Measurements from ENCODE around the gene PLEKHG1. TPM values are rescaled to one million over a fixed set of nuclear protein-coding genes. Genes with fewer than 3 reads are reported as not detected.

Gene PLEKHG1
- polyA plus RNA-seq, 2 donors: 5.7 to 8.1 TPM

- H3K4me3 ChIP-seq (ENCODE audit: low read depth in 1 of 2, low read length in 2 of 2): no peak overlapping the region
- H3K9me3 ChIP-seq (ENCODE audit: control insufficient read depth in 2 of 2, insufficient read depth in 1 of 2, low read depth in 1 of 2, low read length in 1 of 2): no peaks in the 10 kb centered on the region
- no peaks in the 10 kb centered on the region for H3K27me3 ChIP-seq (ENCODE audit: control insufficient read depth in 1 of 2, insufficient read depth in 2 of 2, low read length in 2 of 2)
- H3K36me3 ChIP-seq (ENCODE audit: control insufficient read depth in 2 of 2, insufficient read depth in 2 of 2, low read length in 1 of 2): no peaks in the 10 kb centered on the region
- peaks cover 0 to 3% of the 10 kb centered on the region in 2 donors for H3K4me1 ChIP-seq (ENCODE audit: control insufficient read depth in 2 of 2, insufficient read depth in 2 of 2, low read length in 1 of 2)
- H3K27ac ChIP-seq (ENCODE audit: low read depth in 2 of 2, low read length in 1 of 2): no peak overlapping the region
- 57 to 72% methylated on average over 4 of the region's 4 CpGs for WGBS, 2 donors
Measured at GRCh38 chr6:150634176-150634963, 34.7 kb downstream of the PLEKHG1 start.

GRCh38 chr6:150634964-150635292, 35.2 kb downstream of the PLEKHG1 start:
- WGBS, 2 donors: 40 to 57% methylated on average over 1 of the region's 1 CpG
- Histone ChIP-seq H3K27ac (ENCODE audit: low read depth in 2 of 2, low read length in 1 of 2) (no peak overlapping the region), H3K9me3 (ENCODE audit: control insufficient read depth in 2 of 2, insufficient read depth in 1 of 2, low read depth in 1 of 2, low read length in 1 of 2) (no peaks in the 10 kb centered on the region), H3K4me3 (ENCODE audit: low read depth in 1 of 2, low read length in 2 of 2) (no peak overlapping the region), H3K36me3 (ENCODE audit: control insufficient read depth in 2 of 2, insufficient read depth in 2 of 2, low read length in 1 of 2) (no peaks in the 10 kb centered on the region), H3K27me3 (ENCODE audit: control insufficient read depth in 1 of 2, insufficient read depth in 2 of 2, low read length in 2 of 2) (no peaks in the 10 kb centered on the region), H3K4me1 (ENCODE audit: control insufficient read depth in 2 of 2, insufficient read depth in 2 of 2, low read length in 1 of 2) (peaks cover 0 to 3% of the 10 kb centered on the region in 2 donors)

- Histone ChIP-seq H3K36me3 (ENCODE audit: control insufficient read depth in 2 of 2, insufficient read depth in 2 of 2, low read length in 1 of 2) (no peaks in the 10 kb centered on the region), H3K4me3 (ENCODE audit: low read depth in 1 of 2, low read length in 2 of 2) (no peak overlapping the region), H3K27me3 (ENCODE audit: control insufficient read depth in 1 of 2, insufficient read depth in 2 of 2, low read length in 2 of 2) (no peaks in the 10 kb centered on the region), H3K9me3 (ENCODE audit: control insufficient read depth in 2 of 2, insufficient read depth in 1 of 2, low read depth in 1 of 2, low read length in 1 of 2) (no peaks in the 10 kb centered on the region), H3K27ac (ENCODE audit: low read depth in 2 of 2, low read length in 1 of 2) (no peak overlapping the region), H3K4me1 (ENCODE audit: control insufficient read depth in 2 of 2, insufficient read depth in 2 of 2, low read length in 1 of 2) (peaks cover 0 to 3% of the 10 kb centered on the region in 2 donors)
- 71% methylated on average over 3 of the region's 3 CpGs for WGBS, 2 donors
Measured at GRCh38 chr6:150635906-150636514, 36.3 kb downstream of the PLEKHG1 start.

- no peak overlapping the region for H3K4me3 ChIP-seq (ENCODE audit: low read depth in 1 of 2, low read length in 2 of 2)
- no peaks in the 10 kb centered on the region for H3K27me3 ChIP-seq (ENCODE audit: control insufficient read depth in 1 of 2, insufficient read depth in 2 of 2, low read length in 2 of 2)
- no peaks in the 10 kb centered on the region for H3K9me3 ChIP-seq (ENCODE audit: control insufficient read depth in 2 of 2, insufficient read depth in 1 of 2, low read depth in 1 of 2, low read length in 1 of 2)
- H3K36me3 ChIP-seq (ENCODE audit: control insufficient read depth in 2 of 2, insufficient read depth in 2 of 2, low read length in 1 of 2): no peaks in the 10 kb centered on the region
- 70 to 85% methylated on average over 1 of the region's 1 CpG for WGBS, 2 donors
- peaks cover 0 to 3% of the 10 kb centered on the region in 2 donors for H3K4me1 ChIP-seq (ENCODE audit: control insufficient read depth in 2 of 2, insufficient read depth in 2 of 2, low read length in 1 of 2)
- no peak overlapping the region for H3K27ac ChIP-seq (ENCODE audit: low read depth in 2 of 2, low read length in 1 of 2)
Measured at GRCh38 chr6:150636808-150637207, 37.1 kb downstream of the PLEKHG1 start.

- Histone ChIP-seq H3K36me3 (ENCODE audit: control insufficient read depth in 2 of 2, insufficient read depth in 2 of 2, low read length in 1 of 2) (no peaks in the 10 kb centered on the region), H3K27ac (ENCODE audit: low read depth in 2 of 2, low read length in 1 of 2) (no peak overlapping the region), H3K27me3 (ENCODE audit: control insufficient read depth in 1 of 2, insufficient read depth in 2 of 2, low read length in 2 of 2) (no peaks in the 10 kb centered on the region), H3K4me1 (ENCODE audit: control insufficient read depth in 2 of 2, insufficient read depth in 2 of 2, low read length in 1 of 2) (peaks cover 0 to 2% of the 10 kb centered on the region in 2 donors), H3K4me3 (ENCODE audit: low read depth in 1 of 2, low read length in 2 of 2) (no peak overlapping the region), H3K9me3 (ENCODE audit: control insufficient read depth in 2 of 2, insufficient read depth in 1 of 2, low read depth in 1 of 2, low read length in 1 of 2) (no peaks in the 10 kb centered on the region)
- 93 to 95% methylated on average over 1 of the region's 1 CpG for WGBS, 2 donors
Measured at GRCh38 chr6:150637266-150637665, 37.6 kb downstream of the PLEKHG1 start.

DNA sequence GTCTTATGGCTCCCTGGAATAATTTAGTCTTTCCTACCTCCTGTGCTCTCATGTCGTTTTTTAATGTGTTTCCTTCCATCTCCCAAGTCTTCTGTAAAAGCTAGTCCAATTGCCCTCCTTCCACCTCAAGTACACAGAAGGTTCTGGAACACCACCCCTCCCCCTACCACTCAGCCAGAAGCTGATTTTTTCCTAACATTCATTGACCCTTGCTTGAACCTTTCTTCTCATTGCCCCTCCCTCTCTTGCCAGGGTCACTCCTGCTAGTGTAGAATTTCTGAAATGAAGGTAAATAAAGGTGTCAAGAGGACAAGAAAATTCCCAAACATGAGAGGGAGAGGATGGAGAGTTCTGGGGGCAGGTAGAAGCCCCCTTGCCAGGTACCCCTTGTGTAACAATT, 38.6 kb downstream of the PLEKHG1 start:
- no peak overlapping the region for H3K4me3 ChIP-seq (ENCODE audit: low read depth in 1 of 2, low read length in 2 of 2)
- no peaks in the 10 kb centered on the region for H3K9me3 ChIP-seq (ENCODE audit: control insufficient read depth in 2 of 2, insufficient read depth in 1 of 2, low read depth in 1 of 2, low read length in 1 of 2)
- no peaks in the 10 kb centered on the region for H3K4me1 ChIP-seq (ENCODE audit: control insufficient read depth in 2 of 2, insufficient read depth in 2 of 2, low read length in 1 of 2)
- no peaks in the 10 kb centered on the region for H3K27me3 ChIP-seq (ENCODE audit: control insufficient read depth in 1 of 2, insufficient read depth in 2 of 2, low read length in 2 of 2)
- no peaks in the 10 kb centered on the region for H3K36me3 ChIP-seq (ENCODE audit: control insufficient read depth in 2 of 2, insufficient read depth in 2 of 2, low read length in 1 of 2)
- 74 to 78% methylated on average over 1 of the region's 1 CpG for WGBS, 2 donors
- no peak overlapping the region for H3K27ac ChIP-seq (ENCODE audit: low read depth in 2 of 2, low read length in 1 of 2)

GRCh38 chr6:150638765-150639164, 39.1 kb downstream of the PLEKHG1 start:
- Histone ChIP-seq H3K4me1 (ENCODE audit: control insufficient read depth in 2 of 2, insufficient read depth in 2 of 2, low read length in 1 of 2) (no peaks in the 10 kb centered on the region), H3K36me3 (ENCODE audit: control insufficient read depth in 2 of 2, insufficient read depth in 2 of 2, low read length in 1 of 2) (no peaks in the 10 kb centered on the region), H3K27me3 (ENCODE audit: control insufficient read depth in 1 of 2, insufficient read depth in 2 of 2, low read length in 2 of 2) (no peaks in the 10 kb centered on the region), H3K4me3 (ENCODE audit: low read depth in 1 of 2, low read length in 2 of 2) (no peak overlapping the region), H3K27ac (ENCODE audit: low read depth in 2 of 2, low read length in 1 of 2) (no peak overlapping the region), H3K9me3 (ENCODE audit: control insufficient read depth in 2 of 2, insufficient read depth in 1 of 2, low read depth in 1 of 2, low read length in 1 of 2) (no peaks in the 10 kb centered on the region)
- 96 to 97% methylated on average over 1 of the region's 1 CpG for WGBS, 2 donors

DNA sequence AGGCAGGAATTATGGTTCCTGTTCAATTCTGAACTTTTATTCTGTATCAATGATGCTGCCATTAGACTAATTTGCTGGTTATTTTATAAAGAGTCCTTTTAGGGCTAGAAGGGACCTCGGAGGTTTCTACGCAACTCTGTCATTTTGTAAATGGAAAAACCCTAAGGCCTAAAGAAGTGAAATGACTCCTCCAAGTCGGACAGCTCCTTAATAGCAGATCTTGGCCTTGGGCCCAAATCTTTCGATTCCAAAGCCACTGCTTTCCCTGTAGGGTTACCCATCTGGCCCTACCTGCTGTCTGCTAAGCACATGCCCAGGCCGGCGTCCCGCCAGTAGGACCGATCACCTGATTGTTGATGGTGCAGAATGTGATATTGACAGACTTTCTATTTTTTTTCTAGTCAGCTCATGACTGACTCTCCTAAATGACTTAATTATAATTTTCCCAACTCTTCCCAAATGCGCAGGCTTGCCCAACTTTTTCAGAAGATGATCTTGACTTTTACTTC, 40.2 kb downstream of the PLEKHG1 start:
- no peak overlapping the region for H3K4me3 ChIP-seq (ENCODE audit: low read depth in 1 of 2, low read length in 2 of 2)
- 85 to 93% methylated on average over 9 of the region's 9 CpGs for WGBS, 2 donors
- H3K9me3 ChIP-seq (ENCODE audit: control insufficient read depth in 2 of 2, insufficient read depth in 1 of 2, low read depth in 1 of 2, low read length in 1 of 2): no peaks in the 10 kb centered on the region
- H3K27ac ChIP-seq (ENCODE audit: low read depth in 2 of 2, low read length in 1 of 2): no peak overlapping the region
- H3K4me1 ChIP-seq (ENCODE audit: control insufficient read depth in 2 of 2, insufficient read depth in 2 of 2, low read length in 1 of 2): no peaks in the 10 kb centered on the region
- H3K36me3 ChIP-seq (ENCODE audit: control insufficient read depth in 2 of 2, insufficient read depth in 2 of 2, low read length in 1 of 2): no peaks in the 10 kb centered on the region
- no peaks in the 10 kb centered on the region for H3K27me3 ChIP-seq (ENCODE audit: control insufficient read depth in 1 of 2, insufficient read depth in 2 of 2, low read length in 2 of 2)

GRCh38 chr6:150640556-150641209, 41.0 kb downstream of the PLEKHG1 start:
- WGBS, 2 donors: 82 to 86% methylated on average over 7 of the region's 7 CpGs
- H3K9me3 ChIP-seq (ENCODE audit: control insufficient read depth in 2 of 2, insufficient read depth in 1 of 2, low read depth in 1 of 2, low read length in 1 of 2): no peaks in the 10 kb centered on the region
- H3K36me3 ChIP-seq (ENCODE audit: control insufficient read depth in 2 of 2, insufficient read depth in 2 of 2, low read length in 1 of 2): no peaks in the 10 kb centered on the region
- no peaks in the 10 kb centered on the region for H3K27me3 ChIP-seq (ENCODE audit: control insufficient read depth in 1 of 2, insufficient read depth in 2 of 2, low read length in 2 of 2)
- H3K4me3 ChIP-seq (ENCODE audit: low read depth in 1 of 2, low read length in 2 of 2): no peak overlapping the region
- H3K27ac ChIP-seq (ENCODE audit: low read depth in 2 of 2, low read length in 1 of 2): no peak overlapping the region
- H3K4me1 ChIP-seq (ENCODE audit: control insufficient read depth in 2 of 2, insufficient read depth in 2 of 2, low read length in 1 of 2): no peaks in the 10 kb centered on the region
